Measurements from ENCODE around the gene PWWP2B. TPM values are rescaled to one million over a fixed set of nuclear protein-coding genes. Genes with fewer than 3 reads are reported as not detected.

Gene PWWP2B
- total RNA-seq, 1 donor from 2014 or later, result 7.6 TPM

DNA sequence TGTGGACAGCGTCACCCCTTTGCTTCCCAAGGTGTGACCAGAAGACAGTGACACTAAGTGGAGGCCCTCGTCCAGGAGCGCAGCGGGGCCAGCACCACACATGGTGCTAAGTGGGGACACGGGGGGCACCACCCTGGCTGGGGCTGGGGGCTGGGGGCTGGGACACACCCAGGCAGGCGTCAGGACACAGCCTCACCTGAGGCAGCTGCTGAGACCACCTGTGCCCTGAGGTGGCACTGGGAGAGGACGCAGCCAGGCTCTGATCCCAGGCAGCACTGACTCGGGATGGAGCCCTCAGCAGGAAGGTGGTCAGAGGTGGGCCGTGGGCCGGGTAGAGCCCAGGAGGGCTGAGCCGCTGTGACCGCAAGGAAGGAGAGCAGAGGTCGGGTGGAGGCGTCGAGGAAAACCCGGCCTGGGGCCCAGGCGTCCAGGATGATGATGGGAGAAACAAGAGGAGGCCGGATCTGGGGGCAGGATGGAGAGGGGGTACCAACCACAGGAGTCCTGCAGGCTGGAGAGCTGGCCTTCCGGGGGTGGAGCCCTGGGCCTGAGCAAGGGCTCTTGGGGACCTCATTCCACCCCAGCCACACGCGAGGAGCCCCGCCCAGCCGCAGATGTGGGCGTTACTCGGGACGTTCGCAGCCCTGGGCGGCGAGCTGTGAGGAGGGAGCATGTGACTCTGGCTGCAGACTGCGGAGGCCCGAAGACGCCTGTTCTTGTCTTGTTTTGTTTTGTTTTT, 42.5 kb upstream of the PWWP2B start:
- TF ChIP-seq, protein P1, sequence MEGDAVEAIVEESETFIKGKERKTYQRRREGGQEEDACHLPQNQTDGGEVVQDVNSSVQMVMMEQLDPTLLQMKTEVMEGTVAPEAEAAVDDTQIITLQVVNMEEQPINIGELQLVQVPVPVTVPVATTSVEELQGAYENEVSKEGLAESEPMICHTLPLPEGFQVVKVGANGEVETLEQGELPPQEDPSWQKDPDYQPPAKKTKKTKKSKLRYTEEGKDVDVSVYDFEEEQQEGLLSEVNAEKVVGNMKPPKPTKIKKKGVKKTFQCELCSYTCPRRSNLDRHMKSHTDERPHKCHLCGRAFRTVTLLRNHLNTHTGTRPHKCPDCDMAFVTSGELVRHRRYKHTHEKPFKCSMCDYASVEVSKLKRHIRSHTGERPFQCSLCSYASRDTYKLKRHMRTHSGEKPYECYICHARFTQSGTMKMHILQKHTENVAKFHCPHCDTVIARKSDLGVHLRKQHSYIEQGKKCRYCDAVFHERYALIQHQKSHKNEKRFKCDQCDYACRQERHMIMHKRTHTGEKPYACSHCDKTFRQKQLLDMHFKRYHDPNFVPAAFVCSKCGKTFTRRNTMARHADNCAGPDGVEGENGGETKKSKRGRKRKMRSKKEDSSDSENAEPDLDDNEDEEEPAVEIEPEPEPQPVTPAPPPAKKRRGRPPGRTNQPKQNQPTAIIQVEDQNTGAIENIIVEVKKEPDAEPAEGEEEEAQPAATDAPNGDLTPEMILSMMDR (IDR thresholded peaks at IDR 0.05; ENCODE audit: unreplicated experiment), result no peak
- Mint-ChIP-seq H3K27me3 (ENCODE audit: unreplicated experiment) (peaks cover 12% of the 10 kb centered on the region), H3K9me3 (ENCODE audit: unreplicated experiment) (no peaks in the 10 kb centered on the region), H3K4me3 (ENCODE audit: unreplicated experiment) (no peak overlapping the region), H3K4me1 (ENCODE audit: unreplicated experiment) (peaks cover 2% of the 10 kb centered on the region), H3K36me3 (ENCODE audit: low read depth, unreplicated experiment) (peaks cover 15% of the 10 kb centered on the region), H3K27ac (ENCODE audit: unreplicated experiment) (no peak overlapping the region)
- DNase-seq (ENCODE audit: low spot score), result no peak

DNA sequence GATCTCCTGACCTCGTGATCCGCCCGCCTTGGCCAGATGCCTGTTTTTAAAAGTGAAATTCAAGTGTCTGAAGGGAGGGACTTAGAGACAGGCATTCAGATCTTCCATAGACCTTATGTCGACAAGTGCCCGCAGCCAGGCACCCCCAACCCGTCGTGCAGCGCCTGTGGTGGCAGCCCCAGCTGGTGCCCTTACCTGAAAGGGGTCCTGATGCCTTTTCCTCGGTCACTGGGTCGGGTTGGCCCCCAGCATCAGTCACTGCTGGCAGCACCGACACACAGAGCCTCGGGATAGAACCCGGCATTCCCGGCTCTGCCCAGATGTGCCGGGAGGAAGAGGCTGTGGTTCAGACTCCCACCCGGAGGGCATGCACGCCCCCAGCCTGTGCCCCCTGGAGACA, 41.7 kb upstream of the PWWP2B start:
- TF ChIP-seq, protein P1 (IDR thresholded peaks at IDR 0.05; ENCODE audit: unreplicated experiment), result no peak
- DNase-seq (ENCODE audit: low spot score), result no peak
- Mint-ChIP-seq H3K9me3 (ENCODE audit: unreplicated experiment) (no peaks in the 10 kb centered on the region), H3K27me3 (ENCODE audit: unreplicated experiment) (peaks cover 8% of the 10 kb centered on the region), H3K4me1 (ENCODE audit: unreplicated experiment) (peaks cover 2% of the 10 kb centered on the region), H3K27ac (ENCODE audit: unreplicated experiment) (no peak overlapping the region), H3K36me3 (ENCODE audit: low read depth, unreplicated experiment) (peaks cover 15% of the 10 kb centered on the region), H3K4me3 (ENCODE audit: unreplicated experiment) (no peak overlapping the region)

DNA sequence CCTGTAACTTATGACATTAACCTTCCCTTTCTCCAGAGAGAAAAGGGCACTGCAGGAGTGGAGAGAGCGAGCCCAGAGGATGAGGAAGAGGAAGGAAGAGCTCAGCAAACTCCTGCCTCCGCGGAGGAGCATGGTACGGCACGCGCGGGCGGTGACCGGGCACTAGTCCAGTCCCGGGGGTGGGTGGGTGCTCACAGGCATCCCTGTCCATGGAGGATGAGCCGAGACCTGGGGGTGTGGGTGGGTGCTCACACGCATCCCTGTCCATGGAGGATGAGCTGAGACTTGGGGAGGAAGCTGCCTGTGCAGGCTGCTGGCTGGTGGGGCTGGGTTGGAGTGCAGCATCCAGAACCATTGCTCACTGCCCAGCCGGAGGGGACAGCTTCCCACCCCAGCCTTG, 41.2 kb upstream of the PWWP2B start:
- Mint-ChIP-seq H3K27me3 (ENCODE audit: unreplicated experiment) (peaks cover 8% of the 10 kb centered on the region), H3K9me3 (ENCODE audit: unreplicated experiment) (no peaks in the 10 kb centered on the region), H3K4me3 (ENCODE audit: unreplicated experiment) (no peak overlapping the region), H3K36me3 (ENCODE audit: low read depth, unreplicated experiment) (peaks cover 15% of the 10 kb centered on the region), H3K27ac (ENCODE audit: unreplicated experiment) (no peak overlapping the region), H3K4me1 (ENCODE audit: unreplicated experiment) (peaks cover 2% of the 10 kb centered on the region)
- TF ChIP-seq, protein P1 (IDR thresholded peaks at IDR 0.05; ENCODE audit: unreplicated experiment), result no peak
- DNase-seq (ENCODE audit: low spot score), result no peak

DNA sequence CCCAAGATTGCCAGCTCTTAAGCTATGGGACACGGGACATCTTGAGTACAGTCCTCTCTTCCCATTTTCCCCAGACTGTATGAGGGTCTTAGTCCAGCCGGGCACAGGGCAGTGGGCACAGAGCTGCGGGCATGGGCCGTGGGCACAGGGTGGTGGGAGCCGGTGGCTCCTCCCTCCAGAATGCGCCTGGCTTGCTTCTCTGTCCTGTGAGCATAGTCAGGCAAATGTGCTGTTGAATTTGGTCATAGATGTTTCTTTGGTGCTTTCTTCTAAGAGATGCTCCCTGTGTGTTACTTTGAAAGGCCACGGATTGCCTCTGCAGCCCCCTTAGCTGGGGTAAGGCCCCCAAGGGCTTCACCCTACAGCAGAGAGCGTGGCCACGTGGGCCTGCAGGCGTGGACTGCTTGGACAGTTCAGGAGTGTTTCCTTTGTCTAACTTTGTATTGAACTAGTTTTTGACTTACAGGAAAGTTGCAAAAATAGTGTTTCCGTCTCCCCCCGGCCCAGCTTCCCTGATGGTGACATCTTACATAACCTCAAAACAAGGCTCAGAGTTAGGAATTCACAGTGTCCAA, 40.3 kb upstream of the PWWP2B start:
- Mint-ChIP-seq H3K9me3 (ENCODE audit: unreplicated experiment) (no peaks in the 10 kb centered on the region), H3K4me1 (ENCODE audit: unreplicated experiment) (peaks cover 2% of the 10 kb centered on the region), H3K27me3 (ENCODE audit: unreplicated experiment) (peaks cover 8% of the 10 kb centered on the region), H3K36me3 (ENCODE audit: low read depth, unreplicated experiment) (peaks cover 11% of the 10 kb centered on the region), H3K27ac (ENCODE audit: unreplicated experiment) (no peak overlapping the region), H3K4me3 (ENCODE audit: unreplicated experiment) (no peak overlapping the region)
- no peak for DNase-seq (ENCODE audit: low spot score)
- TF ChIP-seq, protein P1 (IDR thresholded peaks at IDR 0.05; ENCODE audit: unreplicated experiment), result no peak
